ENCODE data around the gene TFAP2C. TPM values are rescaled to one million over a fixed set of nuclear protein-coding genes. Genes with fewer than 3 reads are reported as not detected.
A peak's percentile ranks its signal among the peaks of the same experiment; 100 is the strongest.

TFAP2C gene
- total RNA-seq, 1 experiment from 2014 or later = 23.7 TPM

DNA sequence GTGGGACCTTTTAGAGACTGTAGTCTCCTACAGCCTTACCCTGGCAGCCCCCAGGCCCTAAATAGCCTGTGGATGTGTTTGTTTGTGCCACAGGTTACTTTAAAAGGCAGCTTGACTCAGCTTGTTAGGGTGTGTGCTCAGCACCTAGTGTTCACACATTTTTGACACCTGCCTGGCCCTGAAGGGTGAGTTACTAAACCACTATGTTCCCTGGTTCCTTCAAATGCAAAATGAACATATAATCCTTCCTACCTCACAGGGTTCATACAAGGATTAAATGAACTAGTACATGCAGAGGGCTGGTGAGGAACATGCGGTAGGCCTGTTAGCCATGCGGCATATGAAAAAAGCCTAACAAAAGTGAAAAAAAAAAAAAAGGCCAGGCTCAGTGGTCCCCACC, 14.9 kb upstream of the TFAP2C start:
- POLR2A ChIA-PET = no interaction called here
- Mint-ChIP-seq H3K27me3 (ENCODE audit: low read depth) (0 out of 2 replicates have a peak, but pooled peaks cover 3% of the 10 kb centered on the region), H3K36me3 (no peaks in the 10 kb centered on the region), H3K27ac (no peak overlapping the region), H3K9me3 (no peaks in the 10 kb centered on the region), H3K4me1 (peaks cover 15% of the 10 kb centered on the region), H3K4me3 (no peak overlapping the region)
- DNase-seq (ENCODE audit: low spot score) (no peak), ATAC-seq (no peak)
- no peak for TF ChIP-seq ZNF232 (CRISPR knock-in tag; IDR thresholded peaks at IDR 0.05)
- no peak for TF ChIP-seq ATF1 (CRISPR knock-in tag; IDR thresholded peaks at IDR 0.05)
- TF ChIP-seq, protein P1, sequence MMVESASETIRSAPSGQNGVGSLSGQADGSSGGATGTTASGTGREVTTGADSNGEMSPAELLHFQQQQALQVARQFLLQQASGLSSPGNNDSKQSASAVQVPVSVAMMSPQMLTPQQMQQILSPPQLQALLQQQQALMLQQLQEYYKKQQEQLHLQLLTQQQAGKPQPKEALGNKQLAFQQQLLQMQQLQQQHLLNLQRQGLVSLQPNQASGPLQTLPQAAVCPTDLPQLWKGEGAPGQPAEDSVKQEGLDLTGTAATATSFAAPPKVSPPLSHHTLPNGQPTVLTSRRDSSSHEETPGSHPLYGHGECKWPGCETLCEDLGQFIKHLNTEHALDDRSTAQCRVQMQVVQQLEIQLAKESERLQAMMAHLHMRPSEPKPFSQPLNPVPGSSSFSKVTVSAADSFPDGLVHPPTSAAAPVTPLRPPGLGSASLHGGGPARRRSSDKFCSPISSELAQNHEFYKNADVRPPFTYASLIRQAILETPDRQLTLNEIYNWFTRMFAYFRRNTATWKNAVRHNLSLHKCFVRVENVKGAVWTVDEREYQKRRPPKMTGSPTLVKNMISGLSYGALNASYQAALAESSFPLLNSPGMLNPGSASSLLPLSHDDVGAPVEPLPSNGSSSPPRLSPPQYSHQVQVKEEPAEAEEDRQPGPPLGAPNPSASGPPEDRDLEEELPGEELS (CRISPR knock-in tag; IDR thresholded peaks at IDR 0.05) = no peak
- no peak for TF ChIP-seq FOXJ3 (CRISPR knock-in tag; IDR thresholded peaks at IDR 0.05; ENCODE audit: borderline replicate concordance)
- TF ChIP-seq ZNF219 (CRISPR knock-in tag; IDR thresholded peaks at IDR 0.05; ENCODE audit: borderline replicate concordance) = no peak
- TF ChIP-seq, protein P2, sequence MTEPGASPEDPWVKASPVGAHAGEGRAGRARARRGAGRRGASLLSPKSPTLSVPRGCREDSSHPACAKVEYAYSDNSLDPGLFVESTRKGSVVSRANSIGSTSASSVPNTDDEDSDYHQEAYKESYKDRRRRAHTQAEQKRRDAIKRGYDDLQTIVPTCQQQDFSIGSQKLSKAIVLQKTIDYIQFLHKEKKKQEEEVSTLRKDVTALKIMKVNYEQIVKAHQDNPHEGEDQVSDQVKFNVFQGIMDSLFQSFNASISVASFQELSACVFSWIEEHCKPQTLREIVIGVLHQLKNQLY (CRISPR knock-in tag; IDR thresholded peaks at IDR 0.05) = no peak
- no peak for TF ChIP-seq PRRX2 (CRISPR knock-in tag; IDR thresholded peaks at IDR 0.05)
- TF ChIP-seq, protein P3, sequence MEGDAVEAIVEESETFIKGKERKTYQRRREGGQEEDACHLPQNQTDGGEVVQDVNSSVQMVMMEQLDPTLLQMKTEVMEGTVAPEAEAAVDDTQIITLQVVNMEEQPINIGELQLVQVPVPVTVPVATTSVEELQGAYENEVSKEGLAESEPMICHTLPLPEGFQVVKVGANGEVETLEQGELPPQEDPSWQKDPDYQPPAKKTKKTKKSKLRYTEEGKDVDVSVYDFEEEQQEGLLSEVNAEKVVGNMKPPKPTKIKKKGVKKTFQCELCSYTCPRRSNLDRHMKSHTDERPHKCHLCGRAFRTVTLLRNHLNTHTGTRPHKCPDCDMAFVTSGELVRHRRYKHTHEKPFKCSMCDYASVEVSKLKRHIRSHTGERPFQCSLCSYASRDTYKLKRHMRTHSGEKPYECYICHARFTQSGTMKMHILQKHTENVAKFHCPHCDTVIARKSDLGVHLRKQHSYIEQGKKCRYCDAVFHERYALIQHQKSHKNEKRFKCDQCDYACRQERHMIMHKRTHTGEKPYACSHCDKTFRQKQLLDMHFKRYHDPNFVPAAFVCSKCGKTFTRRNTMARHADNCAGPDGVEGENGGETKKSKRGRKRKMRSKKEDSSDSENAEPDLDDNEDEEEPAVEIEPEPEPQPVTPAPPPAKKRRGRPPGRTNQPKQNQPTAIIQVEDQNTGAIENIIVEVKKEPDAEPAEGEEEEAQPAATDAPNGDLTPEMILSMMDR (IDR thresholded peaks at IDR 0.05) = no peak
- TF ChIP-seq ZNF317 (CRISPR knock-in tag; IDR thresholded peaks at IDR 0.05; ENCODE audit: borderline replicate concordance, low read depth) = no peak
- CTCF ChIA-PET = no interaction called here

DNA sequence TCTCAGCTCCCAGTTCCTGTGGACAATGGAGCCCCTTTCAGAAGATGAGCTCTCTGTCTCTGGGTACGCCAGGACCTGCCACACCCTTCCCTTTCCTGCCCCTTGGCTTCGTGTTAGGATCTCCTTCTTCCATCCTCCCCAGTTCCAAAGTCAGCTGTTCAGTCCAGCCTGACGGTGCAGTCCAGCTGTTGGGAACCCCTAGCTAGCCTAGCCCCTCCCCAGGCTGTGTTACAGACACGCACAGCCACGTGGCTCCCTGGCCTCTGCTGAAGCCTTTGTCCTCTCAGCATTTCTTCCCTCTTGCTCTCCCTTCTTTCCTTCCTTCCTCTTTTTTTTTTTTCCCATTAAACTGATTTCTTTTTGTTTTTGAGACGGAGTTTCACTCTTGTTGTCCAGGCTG, 12.4 kb upstream of the TFAP2C start:
- H3K27me3 Mint-ChIP-seq (ENCODE audit: low read depth) = 0 out of 2 replicates have a peak, but pooled peaks cover 3% of the 10 kb centered on the region
- no peak for TF ChIP-seq ESRRA (CRISPR knock-in tag; IDR thresholded peaks at IDR 0.05; ENCODE audit: borderline replicate concordance)
- DNase-seq (ENCODE audit: low spot score) (no peak), ATAC-seq (no peak)
- H3K27ac Mint-ChIP-seq = no peak overlapping the region
- H3K9me3 Mint-ChIP-seq = no peaks in the 10 kb centered on the region
- H3K4me1 Mint-ChIP-seq = peaks cover 15% of the 10 kb centered on the region
- no peaks in the 10 kb centered on the region for H3K36me3 Mint-ChIP-seq
- no peak overlapping the region for H3K4me3 Mint-ChIP-seq
- POLR2A ChIA-PET = no interaction called here
- CTCF ChIA-PET = interaction anchor here (0.7 kb wide), 1 partner anchor 227 kb away, joined by 3 read pairs; no protein-coding TSS in a partner anchor

DNA sequence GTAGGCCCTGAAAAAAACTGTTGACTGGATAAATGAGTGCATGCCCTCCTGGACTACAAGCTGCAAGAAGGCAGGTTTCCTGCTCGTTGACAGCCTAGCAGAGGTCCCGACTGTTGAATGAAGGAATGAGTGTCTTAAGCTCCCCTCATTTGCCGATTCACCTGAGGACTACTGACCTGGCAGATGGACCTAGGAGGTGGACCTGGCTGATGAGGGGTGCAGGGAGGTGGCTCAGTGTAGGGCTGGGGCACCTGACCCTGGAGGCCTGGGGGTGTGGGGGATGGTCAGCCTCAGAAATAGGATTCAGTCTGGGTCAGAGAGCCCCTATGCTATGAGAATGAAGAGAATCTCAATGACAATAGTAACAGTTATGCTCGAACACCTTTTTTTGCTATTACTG, 11.6 kb upstream of the TFAP2C start:
- CTCF ChIA-PET = no interaction called here
- POLR2A ChIA-PET = no interaction called here
- Mint-ChIP-seq H3K36me3 (no peaks in the 10 kb centered on the region), H3K27me3 (ENCODE audit: low read depth) (0 out of 2 replicates have a peak, but pooled peaks cover 3% of the 10 kb centered on the region), H3K9me3 (no peaks in the 10 kb centered on the region), H3K27ac (no peak overlapping the region), H3K4me1 (peaks cover 21% of the 10 kb centered on the region), H3K4me3 (no peak overlapping the region)
- DNase-seq (ENCODE audit: low spot score) (no peak), ATAC-seq (peak; percentile 20; the same call in 1 of the 2 replicates)
- TF ChIP-seq, protein P4, sequence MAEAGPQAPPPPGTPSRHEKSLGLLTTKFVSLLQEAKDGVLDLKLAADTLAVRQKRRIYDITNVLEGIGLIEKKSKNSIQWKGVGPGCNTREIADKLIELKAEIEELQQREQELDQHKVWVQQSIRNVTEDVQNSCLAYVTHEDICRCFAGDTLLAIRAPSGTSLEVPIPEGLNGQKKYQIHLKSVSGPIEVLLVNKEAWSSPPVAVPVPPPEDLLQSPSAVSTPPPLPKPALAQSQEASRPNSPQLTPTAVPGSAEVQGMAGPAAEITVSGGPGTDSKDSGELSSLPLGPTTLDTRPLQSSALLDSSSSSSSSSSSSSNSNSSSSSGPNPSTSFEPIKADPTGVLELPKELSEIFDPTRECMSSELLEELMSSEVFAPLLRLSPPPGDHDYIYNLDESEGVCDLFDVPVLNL (CRISPR knock-in tag; IDR thresholded peaks at IDR 0.05; ENCODE audit: borderline replicate concordance, low read depth) = no peak
- TF ChIP-seq ZNF423 (CRISPR knock-in tag; IDR thresholded peaks at IDR 0.05) (no peak), GTF2I (CRISPR knock-in tag; conservative IDR thresholded peaks at IDR 0.05) (no peak), TP53 (CRISPR knock-in tag; IDR thresholded peaks at IDR 0.05) (no peak), TCF7 (CRISPR knock-in tag; IDR thresholded peaks at IDR 0.05; ENCODE audit: low read depth) (no peak), NFYB (CRISPR knock-in tag; conservative IDR thresholded peaks at IDR 0.05; ENCODE audit: low read depth) (no peak), FOXP1 (CRISPR knock-in tag; IDR thresholded peaks at IDR 0.05; ENCODE audit: borderline replicate concordance) (no peak), JAZF1 (CRISPR knock-in tag; IDR thresholded peaks at IDR 0.05) (no peak)
- TF ChIP-seq, protein P5, sequence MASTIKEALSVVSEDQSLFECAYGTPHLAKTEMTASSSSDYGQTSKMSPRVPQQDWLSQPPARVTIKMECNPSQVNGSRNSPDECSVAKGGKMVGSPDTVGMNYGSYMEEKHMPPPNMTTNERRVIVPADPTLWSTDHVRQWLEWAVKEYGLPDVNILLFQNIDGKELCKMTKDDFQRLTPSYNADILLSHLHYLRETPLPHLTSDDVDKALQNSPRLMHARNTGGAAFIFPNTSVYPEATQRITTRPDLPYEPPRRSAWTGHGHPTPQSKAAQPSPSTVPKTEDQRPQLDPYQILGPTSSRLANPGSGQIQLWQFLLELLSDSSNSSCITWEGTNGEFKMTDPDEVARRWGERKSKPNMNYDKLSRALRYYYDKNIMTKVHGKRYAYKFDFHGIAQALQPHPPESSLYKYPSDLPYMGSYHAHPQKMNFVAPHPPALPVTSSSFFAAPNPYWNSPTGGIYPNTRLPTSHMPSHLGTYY (CRISPR knock-in tag; IDR thresholded peaks at IDR 0.05) = no peak
- TF ChIP-seq, protein P6, sequence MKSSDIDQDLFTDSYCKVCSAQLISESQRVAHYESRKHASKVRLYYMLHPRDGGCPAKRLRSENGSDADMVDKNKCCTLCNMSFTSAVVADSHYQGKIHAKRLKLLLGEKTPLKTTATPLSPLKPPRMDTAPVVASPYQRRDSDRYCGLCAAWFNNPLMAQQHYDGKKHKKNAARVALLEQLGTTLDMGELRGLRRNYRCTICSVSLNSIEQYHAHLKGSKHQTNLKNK (CRISPR knock-in tag; IDR thresholded peaks at IDR 0.05) = no peak
